GM21360 (cell line): ENCODE data around the gene MIOS.
A peak's percentile ranks its signal among the peaks of the same experiment; 100 is the strongest.
"Not testable (repeated sequence)": the region's sequence is repeated elsewhere in the genome, so short reads cannot be mapped to it uniquely, and the experiment has no call there.

Source experiments
- ATAC-seq: cut with Tn5 transposase; IDR thresholded peaks from one replicate; pipeline ENCODE4 v1.9.1; 2021; ENCODE audit warnings: mild to moderate bottlenecking, moderate library complexity; ENCODE audit not compliant: unreplicated experiment

The MIOS gene

DNA sequence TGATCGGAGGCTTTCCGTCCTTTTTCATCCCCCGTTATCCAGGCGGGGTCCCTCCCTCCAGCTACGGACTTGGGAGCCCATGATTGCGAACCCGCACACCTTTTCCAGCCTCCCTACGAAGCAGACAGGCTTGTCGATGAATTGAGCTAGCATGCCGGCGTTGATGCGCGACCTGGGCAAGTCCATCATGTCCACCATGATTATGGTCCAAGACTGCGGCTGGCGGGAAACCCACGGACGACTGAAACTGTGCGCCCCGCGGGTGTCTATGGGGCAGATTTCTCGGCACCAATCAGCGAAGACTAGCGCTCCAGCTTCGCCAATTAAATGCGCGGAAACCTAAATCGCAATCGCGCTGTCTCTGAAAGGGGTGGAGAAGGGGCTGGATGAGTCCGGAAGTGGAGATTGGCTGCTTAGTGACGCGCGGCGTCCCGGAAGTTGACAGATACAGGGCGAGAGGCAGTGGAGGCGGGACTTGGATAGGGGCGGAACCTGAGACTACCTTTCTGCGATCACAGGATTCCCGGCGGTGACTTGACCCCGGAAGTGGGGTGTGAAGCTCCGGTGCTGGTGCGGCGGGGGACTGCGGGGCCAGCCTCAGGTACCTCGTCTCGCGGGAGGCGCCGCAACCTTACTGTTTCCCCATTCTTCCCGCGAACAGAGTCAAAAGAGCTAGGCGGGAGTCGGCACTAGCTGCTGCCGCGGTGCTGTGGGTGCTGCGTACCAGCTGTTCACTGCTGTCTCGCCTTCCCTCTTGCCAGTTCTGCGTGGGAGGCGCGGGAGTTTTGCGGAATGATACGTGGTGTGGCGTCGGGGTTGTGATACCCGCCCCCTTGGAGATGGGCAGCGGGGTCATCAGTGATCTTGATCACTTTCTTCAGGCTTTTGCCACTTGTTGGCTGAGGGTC lies 73.8 kb downstream of the MIOS start, which contains the start of gene UMAD1:
TSS of gene UMAD1 (plus strand) at position 532 of the 908 bp plus-strand sequence. CDS start 32,620 bp downstream, outside the sequence.
- ATAC-seq = peak; percentile 97

DNA sequence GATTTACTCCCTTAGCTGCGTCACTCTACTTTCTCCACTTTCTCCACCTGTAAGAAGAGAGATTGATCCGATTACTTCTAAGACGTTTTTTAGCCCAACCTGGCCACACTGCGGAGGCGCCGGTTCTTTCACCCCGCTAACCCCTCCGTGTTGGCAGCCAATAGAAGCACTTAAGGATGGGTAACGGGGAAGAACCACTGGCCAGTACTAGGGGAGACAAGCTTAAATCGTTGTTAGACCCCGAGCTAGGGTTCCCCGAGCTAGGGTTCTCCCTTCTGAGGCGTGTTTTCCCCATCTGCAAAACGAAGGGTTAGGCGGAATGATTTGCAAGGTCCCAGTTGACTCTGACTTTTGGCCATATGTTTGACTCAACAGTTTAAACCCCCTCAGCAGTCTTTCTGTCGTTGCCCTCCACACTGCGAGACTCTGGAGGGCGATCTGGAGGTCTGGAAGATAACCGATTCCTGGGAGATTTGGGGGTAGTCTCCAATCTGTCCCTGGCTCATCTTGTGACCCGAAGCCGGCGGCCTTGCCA lies 74.5 kb downstream of the MIOS start:
- peak; percentile 13 for ATAC-seq

DNA sequence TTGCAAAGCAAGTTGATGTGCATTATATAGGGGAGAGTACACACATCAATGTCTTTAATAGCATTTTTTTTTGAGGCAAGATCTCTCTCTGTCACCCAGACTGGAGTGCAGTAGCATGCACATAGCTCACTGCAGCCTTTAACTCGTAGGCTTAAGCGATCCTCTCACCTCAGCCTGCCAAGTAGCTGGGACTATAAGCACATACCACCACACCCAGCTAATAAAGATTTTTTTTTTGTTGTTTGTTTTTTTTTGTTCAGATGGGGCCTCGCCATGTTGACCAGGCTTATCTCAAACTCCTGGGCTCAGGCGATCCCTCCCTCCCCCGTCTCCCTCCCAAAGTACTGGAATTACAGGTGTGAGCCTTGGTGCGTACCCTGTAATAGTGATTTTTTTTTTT lies 75.4 kb downstream of the MIOS start:
- no peak for ATAC-seq

DNA sequence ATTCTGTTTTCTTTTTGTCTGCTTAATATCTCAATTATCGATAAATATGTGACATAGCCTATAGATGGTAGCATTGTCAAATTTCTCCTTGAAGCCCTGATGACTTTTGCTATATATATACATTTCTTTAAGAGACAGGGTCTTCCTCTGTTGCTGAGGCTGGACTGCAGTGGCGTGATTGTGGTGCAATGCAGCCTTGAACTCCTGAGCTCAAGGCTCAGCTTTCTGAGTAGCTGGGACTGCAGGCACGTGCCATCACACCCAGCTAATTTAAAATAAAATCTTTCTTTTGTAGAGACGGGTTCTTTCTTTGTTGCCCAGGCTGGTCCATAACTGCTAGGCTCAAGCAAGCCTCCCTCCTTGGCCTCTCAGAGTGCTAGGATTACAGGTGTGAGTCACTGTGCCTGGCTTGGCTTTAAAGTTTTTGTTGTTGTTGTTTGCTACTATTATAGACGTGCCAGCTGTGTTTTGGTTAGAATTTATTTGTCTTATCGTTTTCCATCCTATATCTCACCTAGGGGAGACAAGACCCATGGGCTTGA lies 80.9 kb downstream of the MIOS start:
- ATAC-seq = no peak

DNA sequence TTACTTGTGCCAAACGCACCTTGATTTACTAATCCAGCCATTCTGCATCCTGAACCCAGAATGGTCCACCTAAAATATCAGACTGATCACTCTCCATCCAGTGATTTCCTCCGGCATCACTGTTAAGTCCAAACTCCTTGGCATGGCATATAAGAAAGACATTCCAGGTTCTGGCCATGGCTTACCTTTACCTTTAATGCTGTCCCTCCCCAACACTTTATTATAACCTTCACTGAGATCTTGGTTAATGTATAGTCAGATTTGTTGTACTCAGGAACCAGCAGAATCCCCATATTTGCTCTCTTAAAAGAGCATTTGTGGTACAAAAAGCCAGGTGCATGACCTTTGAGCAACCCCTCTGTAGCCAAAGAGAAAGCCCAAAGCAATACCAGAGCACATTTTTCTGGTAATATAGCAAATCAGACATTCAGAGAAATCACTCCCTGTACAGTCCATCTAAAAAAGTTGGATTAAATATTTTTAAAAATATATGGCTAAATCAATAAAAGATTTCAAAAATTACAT lies 84.1 kb downstream of the MIOS start:
- ATAC-seq = no peak

DNA sequence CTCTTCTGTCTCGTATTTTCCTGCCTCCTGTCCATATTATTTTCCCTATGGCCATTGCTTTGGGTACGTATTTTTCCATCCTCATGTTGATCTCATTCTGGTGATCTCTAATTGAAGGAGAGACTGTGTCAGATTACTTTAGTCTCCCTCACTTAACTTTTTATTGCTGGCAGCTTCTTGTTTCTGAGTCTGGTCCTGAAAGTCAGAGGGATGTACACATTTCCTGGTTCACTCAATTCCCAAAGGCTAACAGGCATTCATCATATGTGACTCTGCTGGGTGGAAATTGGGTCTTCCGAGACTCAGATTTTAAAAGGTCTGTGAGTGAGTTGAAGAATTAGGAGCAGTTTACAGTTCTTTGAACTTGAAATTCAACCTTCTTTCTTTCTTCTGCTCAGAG lies 84.8 kb downstream of the MIOS start:
- ATAC-seq = no peak

DNA sequence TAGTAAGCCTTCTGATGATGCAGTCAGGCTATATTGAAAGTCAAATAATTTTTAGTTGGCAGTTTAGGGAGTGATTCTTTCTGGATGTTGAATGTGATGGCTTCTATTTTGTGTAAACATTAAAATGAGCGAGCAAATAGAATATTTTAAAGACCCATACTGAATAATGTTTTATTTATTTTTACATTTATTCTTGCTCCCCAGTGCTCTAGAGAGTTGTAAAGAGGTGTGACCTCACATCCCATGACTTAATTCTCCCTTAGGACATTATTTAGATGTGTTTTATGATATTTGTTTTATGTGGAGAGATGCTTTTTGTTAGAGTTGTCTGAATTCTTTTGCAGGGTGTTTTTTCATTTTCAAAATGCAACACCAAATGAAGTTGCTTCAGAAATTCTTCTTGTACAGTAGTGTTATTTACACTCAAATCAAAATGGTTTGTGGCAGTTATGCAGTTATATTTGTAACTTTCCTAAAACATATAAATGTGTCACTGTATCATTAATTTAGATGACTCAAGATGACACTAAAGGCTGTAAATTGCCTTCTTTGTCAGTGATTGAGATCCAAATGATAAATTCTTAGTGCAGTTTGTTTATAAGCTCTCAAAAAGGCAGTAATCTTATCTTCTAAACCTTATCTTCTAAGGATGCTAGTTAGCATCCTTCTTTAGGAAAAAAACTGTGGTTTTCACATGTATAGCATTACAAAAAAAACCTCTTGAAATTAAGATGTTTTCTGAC lies 86.3 kb downstream of the MIOS start:
- ATAC-seq = no peak

DNA sequence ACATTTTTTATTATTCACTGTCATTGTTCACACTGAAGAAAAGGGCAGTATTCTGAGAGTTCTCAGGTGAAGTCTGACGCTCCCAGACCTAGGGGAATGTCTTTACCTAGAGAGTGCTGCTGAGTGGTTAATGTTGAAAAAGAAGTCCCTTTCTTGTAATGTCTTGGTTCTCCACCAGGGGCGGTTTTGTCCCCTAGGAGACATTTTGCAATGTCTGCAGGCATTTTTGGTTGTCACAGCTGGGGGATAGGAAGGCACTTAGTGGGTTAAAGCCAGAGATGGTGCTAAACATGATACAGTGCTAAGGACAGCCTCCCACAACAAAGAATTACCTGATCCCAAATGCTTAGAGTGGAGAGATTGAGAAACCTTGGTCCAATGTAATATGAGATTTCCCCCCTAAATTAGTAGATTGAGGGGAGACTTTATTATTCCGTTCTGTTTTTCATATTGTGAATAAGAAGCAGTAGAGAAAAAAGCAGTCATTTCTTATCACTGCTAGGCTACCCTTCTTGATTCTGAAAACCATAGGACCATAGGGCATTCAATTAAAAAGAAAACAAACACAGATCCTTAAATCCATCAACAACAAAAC lies 87.0 kb downstream of the MIOS start:
- ATAC-seq = no peak

DNA sequence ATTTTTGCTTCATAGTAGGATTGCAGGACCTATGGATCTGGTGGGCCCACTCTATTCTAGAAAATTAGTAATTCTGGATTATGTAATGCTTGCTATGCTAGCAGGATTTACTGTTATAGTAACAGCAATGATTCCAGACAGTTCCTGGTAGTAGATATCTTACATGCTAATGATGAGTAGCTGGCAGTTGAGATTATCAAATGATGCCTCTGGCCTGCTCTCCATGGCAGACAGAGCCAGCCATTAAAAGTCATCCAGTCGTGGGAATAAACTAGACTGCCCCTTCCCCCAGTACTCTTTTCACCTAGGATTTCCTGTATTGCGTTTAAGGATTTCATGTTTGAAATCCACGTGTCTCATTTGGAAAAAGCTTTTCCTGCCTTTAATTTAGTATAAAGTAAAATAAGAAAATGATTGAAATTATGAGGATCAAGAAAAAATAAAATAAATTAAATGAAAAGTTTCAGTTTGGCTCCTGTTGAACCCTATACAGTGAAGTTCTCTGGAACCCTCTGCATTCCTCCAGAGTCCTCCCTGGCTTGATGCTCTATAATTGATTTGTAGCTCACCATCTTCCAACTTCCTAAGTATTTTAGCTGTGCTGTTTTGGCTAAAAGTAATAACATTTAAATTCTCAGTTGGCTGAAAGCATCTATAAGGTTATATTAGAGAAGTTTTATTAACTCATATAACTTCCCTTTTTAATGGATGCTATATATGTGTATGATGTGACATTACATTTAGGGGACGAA lies 88.5 kb downstream of the MIOS start:
- ATAC-seq = no peak

DNA sequence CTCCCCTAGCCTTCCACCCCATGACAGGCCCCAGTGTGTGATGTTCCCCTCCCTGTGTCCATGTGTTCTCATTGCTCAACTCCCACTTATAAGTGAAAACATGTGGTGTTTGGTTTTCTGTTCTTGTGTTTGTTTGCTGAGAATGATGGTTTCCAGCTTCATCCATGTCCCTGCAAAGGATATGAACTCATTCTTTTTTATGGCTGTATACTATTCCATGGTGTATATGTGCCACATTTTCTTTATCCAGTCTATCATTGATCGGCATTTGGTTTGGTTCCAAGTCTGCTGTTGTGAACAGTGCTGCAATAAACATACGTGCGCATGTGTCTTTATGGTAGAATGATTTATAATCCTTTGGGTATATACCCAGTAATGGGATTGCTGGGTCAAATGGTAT lies 89.8 kb downstream of the MIOS start:
- ATAC-seq = not testable (repeated sequence)
